HepG2 (cell line): ENCODE data around the gene TMEM204. TPM values are rescaled to one million over a fixed set of nuclear protein-coding genes. Genes with fewer than 3 reads are reported as not detected.

Source experiments
- ATAC-seq: fragments of 200-7000 bp; cut with Tn5 transposase; 3 replicates; pipeline ENCODE4 v1.9.1; 2020; ENCODE audit warnings: mild to moderate bottlenecking, moderate library complexity
- BruUV-seq: library from RNA; stranded (reverse); fragments of 400-500 nt; replicated peaks from 2 replicates; lab custom pipeline; 2021; lab: Mats Ljungman, UMichigan
- CTCF ChIA-PET: fragments of 300-600 bp; formaldehyde crosslinking; extraction: SDS; loops from one replicate; lab custom pipeline; 2021; ENCODE audit warnings: low total read pairs, inconsistent platforms, low intra/inter-chr PET ratio; lab: Yijun Ruan, JAX
- POLR2A ChIA-PET: fragments of 350-600 bp; sonication (Branson Sonifier 250); formaldehyde crosslinking; loops from one replicate; lab custom pipeline; 2020; ENCODE audit warnings: antibody characterized with exemption, inconsistent platforms; lab: Yijun Ruan, JAX
- DNase-seq: peaks from one replicate; pipeline ENCODE4 v3.0.0-alpha.2; 2015; ENCODE audit warnings: low spot score
- FAIRE-seq: peaks from 3 replicates; lab custom pipeline; 2011; peaks lifted over from hg19 to GRCh38; lab: Jason Lieb, UNC
- H2AFZ ChIP-seq: one replicate; pipeline ENCODE4 v1.6.1; 2011; ENCODE audit warnings: low read length, inconsistent platforms
- H3K27ac ChIP-seq: fragments of 300-600 bp; 3 replicates; pipeline ENCODE4 v1.8.0; 2011; ENCODE audit warnings: mixed run types, mild to moderate bottlenecking, mixed read lengths, low read length, inconsistent platforms; ENCODE audit not compliant: insufficient read depth; ENCODE audit errors: extremely low read length
- H3K27me3 ChIP-seq, 2 experiments: fragments of 200-600 bp in 1 of 2; 2 replicates in 1 of 2; 3 replicates in 1 of 2; pipeline versions ENCODE4 v1.6.0 to v1.8.0; 2011; ENCODE audit warnings: low read length in 2 of 2, mild to moderate bottlenecking in 2 of 2, moderate library complexity in 2 of 2, inconsistent platforms in 1 of 2; ENCODE audit not compliant: insufficient read depth in 2 of 2, control insufficient read depth in 1 of 2
- H3K36me3 ChIP-seq, 2 experiments: fragments of 200-600 bp in 1 of 2; replicated peaks in 1 of 2; 2 replicates in 1 of 2; 3 replicates in 1 of 2; pipeline versions ENCODE4 v1.5.1 to v1.8.0; 2011; ENCODE audit warnings: low read length in 2 of 2, inconsistent platforms in 1 of 2; ENCODE audit not compliant: insufficient read depth in 2 of 2, control insufficient read depth in 1 of 2
- H3K4me1 ChIP-seq: 2 replicates; pipeline ENCODE4 v1.5.1; 2012; ENCODE audit warnings: low read length, inconsistent platforms; ENCODE audit not compliant: insufficient read depth
- H3K4me2 ChIP-seq: 2 replicates; pipeline ENCODE4 v1.6.0; 2011; ENCODE audit warnings: low read depth, low read length, inconsistent platforms
- H3K4me3 ChIP-seq, 3 experiments: fragments of 200-600 bp in 1 of 3; sonication (generic), shearing (Covaris generic) in 1 of 3; replicated peaks in 1 of 3; 2 replicates each; pipeline ENCODE4 v1.5.1; 2011 to 2016; ENCODE audit warnings: low read length in 3 of 3, inconsistent platforms in 2 of 3, low read depth in 2 of 3, mild to moderate bottlenecking in 2 of 3, control low read depth in 1 of 3, mixed read lengths in 1 of 3; ENCODE audit not compliant: insufficient read depth in 1 of 3
- H3K79me2 ChIP-seq: one replicate; pipeline ENCODE4 v1.6.1; 2011; ENCODE audit warnings: low read length, inconsistent platforms; ENCODE audit not compliant: insufficient read depth
- H3K9ac ChIP-seq: 2 replicates; pipeline ENCODE4 v1.6.0; 2011; ENCODE audit warnings: mild to moderate bottlenecking, low read depth, low read length, inconsistent platforms; ENCODE audit not compliant: insufficient read depth
- H3K9me3 ChIP-seq: 2 replicates; pipeline ENCODE4 v1.5.1; 2012; ENCODE audit warnings: mild to moderate bottlenecking, low read length
- H4K20me1 ChIP-seq: 2 replicates; pipeline ENCODE4 v1.6.0; 2011; ENCODE audit warnings: inconsistent platforms, mild to moderate bottlenecking, low read length, moderate library complexity; ENCODE audit not compliant: insufficient read depth
- BCLAF1 ChIP-seq: fragments of 450-650 bp; IDR thresholded peaks from 2 replicates; pipeline ENCODE4 v1.6.1; 2017; ENCODE audit warnings: mild to moderate bottlenecking
- NFKBIZ ChIP-seq: IDR thresholded peaks from 2 replicates; pipeline ENCODE4 v1.6.1; 2018; ENCODE audit warnings: missing genetic modification reagents, missing compliant biosample characterization
- PCBP1 ChIP-seq: fragments of 200-400 bp; formaldehyde crosslinking; IDR thresholded peaks from 2 replicates; pipeline ENCODE4 v1.6.1; 2017; ENCODE audit warnings: mild to moderate bottlenecking, low read depth, low read length, borderline replicate concordance
- RNF2 ChIP-seq: fragments of 450-650 bp; conservative IDR thresholded peaks from 2 replicates; pipeline ENCODE4 v1.6.1; 2016; ENCODE audit warnings: low read depth
- SIX4 ChIP-seq: sonication (generic); formaldehyde crosslinking; IDR thresholded peaks from 2 replicates; pipeline ENCODE4 v1.4.0; 2020; ENCODE audit warnings: missing genetic modification reagents
- SNAI1 ChIP-seq: sonication (generic); formaldehyde crosslinking; IDR thresholded peaks from 2 replicates; pipeline ENCODE4 v1.5.0; 2020; ENCODE audit warnings: mild to moderate bottlenecking, missing genetic modification reagents, borderline replicate concordance
- TCF7 ChIP-seq: sonication (generic); IDR thresholded peaks from 2 replicates; pipeline ENCODE4 v1.6.1; 2016; ENCODE audit warnings: antibody characterized with exemption, low read depth
- TEAD3 ChIP-seq: optimal IDR thresholded peaks from 2 replicates; pipeline ENCODE3; 2016; ENCODE audit warnings: borderline replicate concordance
- ZBTB20 ChIP-seq: sonication (generic); formaldehyde crosslinking; IDR thresholded peaks from 2 replicates; pipeline ENCODE4 v1.8.1; 2023; ENCODE audit warnings: missing genetic modification reagents, low read depth, mild to moderate bottlenecking, borderline replicate concordance
- ZBTB21 ChIP-seq: sonication (generic); formaldehyde crosslinking; IDR thresholded peaks from 2 replicates; pipeline ENCODE4 v1.4.0; 2020; ENCODE audit warnings: missing genetic modification reagents
- ZBTB3 ChIP-seq: sonication (generic); formaldehyde crosslinking; IDR thresholded peaks from 2 replicates; pipeline ENCODE4 v1.4.0; 2020; ENCODE audit warnings: low read depth, mild to moderate bottlenecking, moderate library complexity, missing genetic modification reagents, borderline replicate concordance
- ZFP36 ChIP-seq: fragments of 150-350 bp; IDR thresholded peaks from 2 replicates; pipeline ENCODE4 v1.6.1; 2018; ENCODE audit warnings: borderline replicate concordance, low read length, low read depth; ENCODE audit not compliant: partially characterized antibody
- ZNF333 ChIP-seq: sonication (generic); formaldehyde crosslinking; IDR thresholded peaks from 2 replicates; pipeline ENCODE4 v1.4.0; 2020; ENCODE audit warnings: mild to moderate bottlenecking, missing genetic modification reagents, borderline replicate concordance
- ZNF367 ChIP-seq: sonication (generic); formaldehyde crosslinking; IDR thresholded peaks from 2 replicates; pipeline ENCODE4 v1.4.0; 2020; ENCODE audit warnings: missing genetic modification reagents, borderline replicate concordance
- ZNF749 ChIP-seq: sonication (generic); formaldehyde crosslinking; IDR thresholded peaks from 2 replicates; pipeline ENCODE4 v1.8.0; 2022; ENCODE audit warnings: mild to moderate bottlenecking, missing genetic modification reagents, moderate library complexity, borderline replicate concordance
- ZNF777 ChIP-seq: sonication (generic); formaldehyde crosslinking; IDR thresholded peaks from 2 replicates; pipeline ENCODE4 v1.4.0; 2020; ENCODE audit warnings: missing genetic modification reagents
- WGBS: methylation state at CpG from one replicate; pipeline ENCODE4 v1.1.6; 2017; ENCODE audit warnings: low lambda C conversion rate; 5-methylcytosine and 5-hydroxymethylcytosine counted together
- in situ Hi-C: cut with HindIII; loops from 2 replicates; pipeline ENCODE4 v1.10.0; 2017; ENCODE audit warnings: low pct_unique_long_range_greater_than_20kb; ENCODE audit not compliant: extremely low pct_ligation_motif_present
- intact Hi-C: fragments of 100-400 bp; cut with micrococcal nuclease; formaldehyde crosslinking; loops from one replicate; pipeline ENCODE4 v1.10.0; 2022; ENCODE audit not compliant: unreplicated experiment
- polyA plus RNA-seq, 8 experiments: library from polyadenylated mRNA; depleted of rRNA in 3 of 8; stranded (reverse) in 7 of 8; unstranded in 1 of 8; fragments of >200 nt; fragmentation: Illumina TruSeq in 4 of 8; extraction: Trizol in 4 of 8; gene quantifications; 2 replicates each; pipeline versions ENCODE4 v1.2.1 to v1.2.3, GENCODE V29; 2011 to 2016; ENCODE audit warnings: low read depth in 4 of 8, missing spikeins in 1 of 8, mixed read lengths in 1 of 8; ENCODE audit not compliant: insufficient read depth in 1 of 8
- total RNA-seq, 5 experiments: library from RNA; depleted of rRNA; stranded (reverse); fragments of >200 nt; fragmentation: Illumina TruSeq; extraction: Trizol; gene quantifications; 2 replicates each; pipeline ENCODE4 v1.2.3, GENCODE V29; 2016; ENCODE audit warnings: low read depth in 1 of 5
- TF ChIP-seq, protein P1 (sequence below): sonication (generic); formaldehyde crosslinking; conservative IDR thresholded peaks from 2 replicates; pipeline ENCODE4 v1.8.0; 2022; ENCODE audit warnings: missing genetic modification reagents
- TF ChIP-seq, protein P2 (sequence below): sonication (generic); formaldehyde crosslinking; IDR thresholded peaks from 2 replicates; pipeline ENCODE4 v1.4.0; 2020; ENCODE audit warnings: missing genetic modification reagents, low read depth, mild to moderate bottlenecking, borderline replicate concordance
- TF ChIP-seq, protein P3 (sequence below): IDR thresholded peaks from 2 replicates; pipeline ENCODE4 v1.6.1; 2016; ENCODE audit warnings: missing compliant biosample characterization, missing genetic modification reagents, borderline replicate concordance

Gene TMEM204
- total and polyA plus RNA-seq, 2 of the 13 experiments (the other 11 are each of a cell fraction or from before 2014, with no cell fraction given): not detected

- ATAC-seq: no peak
- no TSS peak for BruUV-seq
- Histone ChIP-seq H3K4me1 (no peaks in the 10 kb centered on the region), H3K9me3 (no peaks in the 10 kb centered on the region), H3K36me3 (peaks cover 4 to 9% of the 10 kb centered on the region in 2 experiments; a peak in 3 of 5 replicates), H3K27ac (no peak overlapping the region), H3K27me3 (no peaks in the 10 kb centered on the region), H4K20me1 (no peaks in the 10 kb centered on the region), H3K79me2 (no peaks in the 10 kb centered on the region)
- CTCF ChIA-PET: no interaction called here
- intact Hi-C loops: no loop called here
- TF ChIP-seq PCBP1: no peak
- no peak for TF ChIP-seq ZNF749 (CRISPR knock-in tag)
- no peak for TF ChIP-seq ZBTB21 (CRISPR knock-in tag)
- TF ChIP-seq ZBTB20 (CRISPR knock-in tag): no peak
- no peak for TF ChIP-seq SNAI1
- TF ChIP-seq BCLAF1: no peak
- no peak for TF ChIP-seq SIX4
- TF ChIP-seq TCF7: no peak
- no peak for TF ChIP-seq ZNF367 (CRISPR knock-in tag)
- no peak for TF ChIP-seq RNF2
- TF ChIP-seq ZFP36: no peak
- TF ChIP-seq, protein P1, sequence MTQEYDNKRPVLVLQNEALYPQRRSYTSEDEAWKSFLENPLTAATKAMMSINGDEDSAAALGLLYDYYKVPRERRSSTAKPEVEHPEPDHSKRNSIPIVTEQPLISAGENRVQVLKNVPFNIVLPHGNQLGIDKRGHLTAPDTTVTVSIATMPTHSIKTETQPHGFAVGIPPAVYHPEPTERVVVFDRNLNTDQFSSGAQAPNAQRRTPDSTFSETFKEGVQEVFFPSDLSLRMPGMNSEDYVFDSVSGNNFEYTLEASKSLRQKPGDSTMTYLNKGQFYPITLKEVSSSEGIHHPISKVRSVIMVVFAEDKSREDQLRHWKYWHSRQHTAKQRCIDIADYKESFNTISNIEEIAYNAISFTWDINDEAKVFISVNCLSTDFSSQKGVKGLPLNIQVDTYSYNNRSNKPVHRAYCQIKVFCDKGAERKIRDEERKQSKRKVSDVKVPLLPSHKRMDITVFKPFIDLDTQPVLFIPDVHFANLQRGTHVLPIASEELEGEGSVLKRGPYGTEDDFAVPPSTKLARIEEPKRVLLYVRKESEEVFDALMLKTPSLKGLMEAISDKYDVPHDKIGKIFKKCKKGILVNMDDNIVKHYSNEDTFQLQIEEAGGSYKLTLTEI (CRISPR knock-in tag): no peak
- TF ChIP-seq, protein P2, sequence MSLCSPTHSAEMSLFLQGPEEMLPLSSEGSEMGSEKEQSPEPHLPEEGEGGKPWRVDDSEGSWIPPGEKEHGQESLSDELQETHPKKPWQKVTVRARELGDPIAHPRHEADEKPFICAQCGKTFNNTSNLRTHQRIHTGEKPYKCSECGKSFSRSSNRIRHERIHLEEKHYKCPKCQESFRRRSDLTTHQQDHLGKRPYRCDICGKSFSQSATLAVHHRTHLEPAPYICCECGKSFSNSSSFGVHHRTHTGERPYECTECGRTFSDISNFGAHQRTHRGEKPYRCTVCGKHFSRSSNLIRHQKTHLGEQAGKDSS (CRISPR knock-in tag): no peak
- no peak for TF ChIP-seq ZNF777 (CRISPR knock-in tag)
- TF ChIP-seq ZBTB3 (CRISPR knock-in tag): no peak
- TF ChIP-seq NFKBIZ (CRISPR knock-in tag): no peak
- no peak for TF ChIP-seq TEAD3 (CRISPR knock-in tag)
- no peak for TF ChIP-seq ZNF333 (CRISPR knock-in tag)
- TF ChIP-seq, protein P3, sequence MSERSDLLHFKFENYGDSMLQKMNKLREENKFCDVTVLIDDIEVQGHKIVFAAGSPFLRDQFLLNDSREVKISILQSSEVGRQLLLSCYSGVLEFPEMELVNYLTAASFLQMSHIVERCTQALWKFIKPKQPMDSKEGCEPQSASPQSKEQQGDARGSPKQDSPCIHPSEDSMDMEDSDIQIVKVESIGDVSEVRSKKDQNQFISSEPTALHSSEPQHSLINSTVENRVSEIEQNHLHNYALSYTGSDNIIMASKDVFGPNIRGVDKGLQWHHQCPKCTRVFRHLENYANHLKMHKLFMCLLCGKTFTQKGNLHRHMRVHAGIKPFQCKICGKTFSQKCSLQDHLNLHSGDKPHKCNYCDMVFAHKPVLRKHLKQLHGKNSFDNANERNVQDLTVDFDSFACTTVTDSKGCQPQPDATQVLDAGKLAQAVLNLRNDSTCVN (CRISPR knock-in tag): no peak
- TF ChIP-seq, all 625 proteins: peak for 0
- Histone ChIP-seq H3K9ac (no peak overlapping the region), H3K4me2 (no peak overlapping the region), H3K4me3 (no peak overlapping the region), H2AFZ (no peak overlapping the region)
- POLR2A ChIA-PET: no interaction called here
- no peak for DNase-seq
- no peak for FAIRE-seq
- in situ Hi-C loops: no loop called here
- WGBS: 74% methylated on average over 5 of the region's 5 CpGs
Observed at GRCh38 chr16:1573301-1573700, 39.8 kb downstream of the TMEM204 start.
